IMR-90 (cell line): ENCODE measurements around the gene MCTP1. TPM values are rescaled to one million over a fixed set of nuclear protein-coding genes. Genes with fewer than 3 reads are reported as not detected.

Experiments used
- ATAC-seq: fragments of 200-7000 bp; cut with Tn5 transposase; 2 replicates; pipeline ENCODE4 v1.9.1; 2020; ENCODE audit warnings: low read depth, mild to moderate bottlenecking, moderate library complexity
- BruUV-seq: library from RNA; stranded (reverse); fragments of 400-500 nt; replicated peaks from 2 replicates; lab custom pipeline; 2021; lab: Mats Ljungman, UMichigan
- CTCF ChIA-PET: fragments of 300-600 bp; formaldehyde crosslinking; extraction: SDS; loops from one replicate; lab custom pipeline; 2021; ENCODE audit warnings: antibody characterized with exemption; lab: Yijun Ruan, JAX
- POLR2A ChIA-PET: fragments of 300-600 bp; sonication (Branson Sonifier 250); formaldehyde crosslinking; loops from one replicate; lab custom pipeline; 2022; ENCODE audit warnings: antibody characterized with exemption; ENCODE audit not compliant: unreplicated experiment; lab: Charles Lee
- DNase-seq: peaks from one replicate; pipeline ENCODE4 v3.0.0; 2013
- H2AFZ ChIP-seq: replicated peaks from 2 replicates; pipeline ENCODE3; 2013; ENCODE audit warnings: low read length, mild to moderate bottlenecking; ENCODE audit not compliant: poor library complexity
- H2AK5ac ChIP-seq: 2 replicates; pipeline ENCODE4 v1.6.1; 2013; ENCODE audit warnings: low read depth, low read length, inconsistent platforms
- H2AK9ac ChIP-seq: replicated peaks from 2 replicates; pipeline ENCODE3; 2013; ENCODE audit warnings: mild to moderate bottlenecking, low read depth, low read length, moderate library complexity; ENCODE audit not compliant: poor library complexity
- H2BK120ac ChIP-seq: 2 replicates; pipeline ENCODE4 v1.6.1; 2013; ENCODE audit warnings: low read depth, low read length, inconsistent platforms
- H2BK15ac ChIP-seq: 3 replicates; pipeline ENCODE4 v1.6.1; 2013; ENCODE audit warnings: low read depth, low read length, inconsistent platforms
- H2BK20ac ChIP-seq: 2 replicates; pipeline ENCODE4 v1.6.1; 2013; ENCODE audit warnings: low read depth, mild to moderate bottlenecking, inconsistent platforms, low read length, moderate library complexity
- H2BK5ac ChIP-seq: 2 replicates; pipeline ENCODE4 v1.6.1; 2013; ENCODE audit warnings: mild to moderate bottlenecking, low read depth, low read length, inconsistent platforms; ENCODE audit not compliant: poor library complexity, severe bottlenecking
- H3K14ac ChIP-seq: replicated peaks from 2 replicates; pipeline ENCODE4 v1.6.1; 2013; ENCODE audit warnings: low read depth, low read length, inconsistent platforms
- H3K18ac ChIP-seq: 2 replicates; pipeline ENCODE4 v1.6.1; 2013; ENCODE audit warnings: low read depth, low read length, control low read depth
- H3K23ac ChIP-seq: 2 replicates; pipeline ENCODE4 v1.6.1; 2013; ENCODE audit warnings: low read depth, low read length, inconsistent platforms
- H3K27ac ChIP-seq: 2 replicates; pipeline ENCODE4 v1.5.1; 2013; ENCODE audit warnings: mild to moderate bottlenecking, control low read depth, low read length; ENCODE audit not compliant: insufficient read depth
- H3K27me3 ChIP-seq: 2 replicates; pipeline ENCODE4 v1.6.1; 2013; ENCODE audit warnings: low read length; ENCODE audit not compliant: control insufficient read depth, insufficient read depth
- H3K36me3 ChIP-seq: 2 replicates; pipeline ENCODE4 v1.6.1; 2013; ENCODE audit warnings: low read length, mixed read lengths; ENCODE audit not compliant: control insufficient read depth, insufficient read depth
- H3K4ac ChIP-seq: 2 replicates; pipeline ENCODE4 v1.6.1; 2013; ENCODE audit warnings: low read depth, low read length, inconsistent platforms
- H3K4me1 ChIP-seq: 2 replicates; pipeline ENCODE4 v1.6.1; 2013; ENCODE audit warnings: low read length, mixed read lengths; ENCODE audit not compliant: control insufficient read depth, insufficient read depth
- H3K4me2 ChIP-seq: 2 replicates; pipeline ENCODE4 v1.6.1; 2013; ENCODE audit warnings: low read depth, mild to moderate bottlenecking, control low read depth, low read length, moderate library complexity
- H3K4me3 ChIP-seq: 2 replicates; pipeline ENCODE4 v1.5.1; 2013; ENCODE audit warnings: low read depth, mild to moderate bottlenecking, control low read depth, low read length, moderate library complexity; ENCODE audit not compliant: insufficient read depth
- H3K56ac ChIP-seq: 2 replicates; pipeline ENCODE4 v1.6.1; 2013; ENCODE audit warnings: low read length, inconsistent platforms; ENCODE audit not compliant: insufficient read depth; ENCODE audit errors: extremely low read depth
- H3K79me1 ChIP-seq, 2 experiments: 2 replicates each; pipeline ENCODE4 v1.6.1; 2013; ENCODE audit warnings: low read length in 2 of 2, inconsistent platforms in 1 of 2, low read depth in 1 of 2
- H3K9ac ChIP-seq: 2 replicates; pipeline ENCODE4 v1.6.1; 2013; ENCODE audit warnings: low read depth, low read length, control low read depth
- H3K9me1 ChIP-seq: 2 replicates; pipeline ENCODE4 v1.6.1; 2013; ENCODE audit warnings: low read length, inconsistent platforms; ENCODE audit not compliant: insufficient read depth
- H3K9me3 ChIP-seq: 2 replicates; pipeline ENCODE4 v1.6.1; 2013; ENCODE audit warnings: low read length; ENCODE audit not compliant: control insufficient read depth, insufficient read depth
- H4K20me1 ChIP-seq: 2 replicates; pipeline ENCODE4 v1.6.1; 2013; ENCODE audit warnings: low read length, inconsistent platforms; ENCODE audit not compliant: insufficient read depth
- H4K5ac ChIP-seq: 2 replicates; pipeline ENCODE4 v1.6.1; 2013; ENCODE audit warnings: mild to moderate bottlenecking, low read depth, low read length, control low read depth
- H4K8ac ChIP-seq, 2 experiments: 2 replicates each; pipeline ENCODE4 v1.6.1; 2013; ENCODE audit warnings: low read depth in 2 of 2, low read length in 2 of 2, control low read depth in 1 of 2, inconsistent platforms in 1 of 2
- H4K91ac ChIP-seq: 2 replicates; pipeline ENCODE4 v1.6.1; 2013; ENCODE audit warnings: low read depth, low read length, inconsistent platforms; ENCODE audit not compliant: insufficient read depth
- ELK1 ChIP-seq: fragments of 150-350 bp; IDR thresholded peaks from 2 replicates; pipeline ENCODE4 v1.6.1; 2016; ENCODE audit warnings: low read depth, mild to moderate bottlenecking, low read length, moderate library complexity, borderline replicate concordance
- FOS ChIP-seq: fragments of 150-350 bp; IDR thresholded peaks from 2 replicates; pipeline ENCODE4 v1.6.1; 2016; ENCODE audit warnings: low read depth, low read length
- MAFK ChIP-seq: IDR thresholded peaks from 2 replicates; pipeline ENCODE4 v1.6.1; 2012; ENCODE audit warnings: low read depth, low read length, improper control_type of control experiment
- MAZ ChIP-seq: IDR thresholded peaks from 2 replicates; pipeline ENCODE4 v1.6.1; 2012; ENCODE audit warnings: low read depth, mild to moderate bottlenecking, low read length, improper control_type of control experiment, moderate library complexity, borderline replicate concordance
- POLR2A ChIP-seq: IDR thresholded peaks from 2 replicates; pipeline ENCODE4 v1.6.1; 2012; ENCODE audit warnings: mild to moderate bottlenecking, low read depth, low read length
- RCOR1 ChIP-seq: IDR thresholded peaks from 2 replicates; pipeline ENCODE4 v1.6.1; 2012; ENCODE audit warnings: mild to moderate bottlenecking, low read length, improper control_type of control experiment; ENCODE audit not compliant: insufficient replicate concordance
- RFX5 ChIP-seq: IDR thresholded peaks from 2 replicates; pipeline ENCODE4 v1.8.0; 2012; ENCODE audit warnings: low read depth, mild to moderate bottlenecking, low read length, moderate library complexity
- WGBS, 2 experiments: methylation state at CpG; one replicate each; pipeline versions ENCODE4 v1.1.5 to v1.1.7; 2013; ENCODE audit warnings: missing lambda C conversion rate in 2 of 2; ENCODE audit not compliant: insufficient read length in 1 of 2; ENCODE audit errors: extremely low coverage in 2 of 2; 5-methylcytosine and 5-hydroxymethylcytosine counted together
- dilution Hi-C: fragments of 300-500 bp; cut with HindIII; formaldehyde crosslinking; loops from one replicate; pipeline ENCODE4 v1.14.3; 2018; ENCODE audit warnings: low sequenced_read_pairs; ENCODE audit not compliant: unreplicated experiment
- in situ Hi-C: fragments of 300-500 bp; cut with MboI; formaldehyde crosslinking; loops from 3 replicates; pipeline ENCODE4 v1.14.3; 2019; ENCODE audit warnings: low sequenced_read_pairs, inconsistent platforms, mixed read lengths
- intact Hi-C: fragments of 100-400 bp; cut with micrococcal nuclease; formaldehyde crosslinking; loops from 2 replicates; pipeline ENCODE4 v1.10.0; 2022
- polyA plus RNA-seq, 3 experiments: library from polyadenylated mRNA; depleted of rRNA; stranded (reverse); fragments of >200 nt; gene quantifications; 2 replicates each; pipeline ENCODE4 v1.2.3, GENCODE V29; 2012; ENCODE audit warnings: low replicate concordance in 1 of 3
- total RNA-seq: library from RNA; depleted of rRNA; stranded (reverse); fragments of >200 nt; gene quantifications from 2 replicates; pipeline ENCODE4 v1.2.3, GENCODE V29; 2012
- TF ChIP-seq, protein P1 (sequence below): conservative IDR thresholded peaks from 2 replicates; pipeline ENCODE4 v1.5.1; 2012; ENCODE audit warnings: mild to moderate bottlenecking, low read depth, low read length, improper control_type of control experiment
- TF ChIP-seq, protein P2 (sequence below): fragments of 150-350 bp; IDR thresholded peaks from 2 replicates; pipeline ENCODE4 v1.6.1; 2017; ENCODE audit warnings: mild to moderate bottlenecking, antibody characterized with exemption, low read length, low read depth

Gene MCTP1
- total and polyA plus RNA-seq, 2 of the 4 experiments (the other 2 are of a cell fraction): 0.21 TPM; not detected in 1

- no peaks in the 10 kb centered on the region for H3K79me1 ChIP-seq
- H3K36me3 ChIP-seq: no peaks in the 10 kb centered on the region
- no peak overlapping the region for H2AFZ ChIP-seq
- no TSS peak for BruUV-seq
- H3K4me1 ChIP-seq: no peaks in the 10 kb centered on the region
- H3K27ac ChIP-seq: no peak overlapping the region
- no peak overlapping the region for H2AK5ac ChIP-seq
- no peak overlapping the region for H4K5ac ChIP-seq
- H4K91ac ChIP-seq: no peak overlapping the region
- no peak overlapping the region for H3K14ac ChIP-seq
- no peak overlapping the region for H3K9ac ChIP-seq
- no peak overlapping the region for H2BK15ac ChIP-seq
- no peaks in the 10 kb centered on the region for H3K9me1 ChIP-seq
- H3K27me3 ChIP-seq: peaks cover 42% of the 10 kb centered on the region
- no CpG with 5 or more reads among the region's 10 CpGs for WGBS, 2 experiments
- in situ Hi-C loops: no loop called here
- CTCF ChIA-PET: no interaction called here
- POLR2A ChIA-PET: no interaction called here
- no peak overlapping the region for H3K4me3 ChIP-seq
- H4K20me1 ChIP-seq: no peaks in the 10 kb centered on the region
- no peak overlapping the region for H3K18ac ChIP-seq
- intact Hi-C loops: no loop called here
- H3K9me3 ChIP-seq: no peaks in the 10 kb centered on the region
- H4K8ac ChIP-seq: no peak overlapping the region
- H3K4me2 ChIP-seq: no peak overlapping the region
- ATAC-seq (no peak), DNase-seq (no peak)
- no peak overlapping the region for H2AK9ac ChIP-seq
- TF ChIP-seq, protein P1, sequence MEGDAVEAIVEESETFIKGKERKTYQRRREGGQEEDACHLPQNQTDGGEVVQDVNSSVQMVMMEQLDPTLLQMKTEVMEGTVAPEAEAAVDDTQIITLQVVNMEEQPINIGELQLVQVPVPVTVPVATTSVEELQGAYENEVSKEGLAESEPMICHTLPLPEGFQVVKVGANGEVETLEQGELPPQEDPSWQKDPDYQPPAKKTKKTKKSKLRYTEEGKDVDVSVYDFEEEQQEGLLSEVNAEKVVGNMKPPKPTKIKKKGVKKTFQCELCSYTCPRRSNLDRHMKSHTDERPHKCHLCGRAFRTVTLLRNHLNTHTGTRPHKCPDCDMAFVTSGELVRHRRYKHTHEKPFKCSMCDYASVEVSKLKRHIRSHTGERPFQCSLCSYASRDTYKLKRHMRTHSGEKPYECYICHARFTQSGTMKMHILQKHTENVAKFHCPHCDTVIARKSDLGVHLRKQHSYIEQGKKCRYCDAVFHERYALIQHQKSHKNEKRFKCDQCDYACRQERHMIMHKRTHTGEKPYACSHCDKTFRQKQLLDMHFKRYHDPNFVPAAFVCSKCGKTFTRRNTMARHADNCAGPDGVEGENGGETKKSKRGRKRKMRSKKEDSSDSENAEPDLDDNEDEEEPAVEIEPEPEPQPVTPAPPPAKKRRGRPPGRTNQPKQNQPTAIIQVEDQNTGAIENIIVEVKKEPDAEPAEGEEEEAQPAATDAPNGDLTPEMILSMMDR: no peak
- TF ChIP-seq POLR2A (no peak), ELK1 (no peak), MAZ (no peak), FOS (no peak), RFX5 (no peak), MAFK (no peak), RCOR1 (no peak)
- TF ChIP-seq, protein P2, sequence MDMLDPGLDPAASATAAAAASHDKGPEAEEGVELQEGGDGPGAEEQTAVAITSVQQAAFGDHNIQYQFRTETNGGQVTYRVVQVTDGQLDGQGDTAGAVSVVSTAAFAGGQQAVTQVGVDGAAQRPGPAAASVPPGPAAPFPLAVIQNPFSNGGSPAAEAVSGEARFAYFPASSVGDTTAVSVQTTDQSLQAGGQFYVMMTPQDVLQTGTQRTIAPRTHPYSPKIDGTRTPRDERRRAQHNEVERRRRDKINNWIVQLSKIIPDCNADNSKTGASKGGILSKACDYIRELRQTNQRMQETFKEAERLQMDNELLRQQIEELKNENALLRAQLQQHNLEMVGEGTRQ: no peak
- H3K4ac ChIP-seq: no peak overlapping the region
- H3K56ac ChIP-seq: no peak overlapping the region
- no peak overlapping the region for H2BK5ac ChIP-seq
- H2BK20ac ChIP-seq: no peak overlapping the region
- H2BK120ac ChIP-seq: no peak overlapping the region
- H3K23ac ChIP-seq: no peak overlapping the region
- dilution Hi-C loops: no loop called here
Observed at GRCh38 chr5:95283022-95283615, 1.8 kb downstream of the MCTP1 start.
